ENCODE measurements around the gene SRSF1.
"Not testable (repeated sequence)": the region's sequence is repeated elsewhere in the genome, so short reads cannot be mapped to it uniquely, and the experiment has no call there.

The SRSF1 gene, protein sequence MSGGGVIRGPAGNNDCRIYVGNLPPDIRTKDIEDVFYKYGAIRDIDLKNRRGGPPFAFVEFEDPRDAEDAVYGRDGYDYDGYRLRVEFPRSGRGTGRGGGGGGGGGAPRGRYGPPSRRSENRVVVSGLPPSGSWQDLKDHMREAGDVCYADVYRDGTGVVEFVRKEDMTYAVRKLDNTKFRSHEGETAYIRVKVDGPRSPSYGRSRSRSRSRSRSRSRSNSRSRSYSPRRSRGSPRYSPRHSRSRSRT

DNA sequence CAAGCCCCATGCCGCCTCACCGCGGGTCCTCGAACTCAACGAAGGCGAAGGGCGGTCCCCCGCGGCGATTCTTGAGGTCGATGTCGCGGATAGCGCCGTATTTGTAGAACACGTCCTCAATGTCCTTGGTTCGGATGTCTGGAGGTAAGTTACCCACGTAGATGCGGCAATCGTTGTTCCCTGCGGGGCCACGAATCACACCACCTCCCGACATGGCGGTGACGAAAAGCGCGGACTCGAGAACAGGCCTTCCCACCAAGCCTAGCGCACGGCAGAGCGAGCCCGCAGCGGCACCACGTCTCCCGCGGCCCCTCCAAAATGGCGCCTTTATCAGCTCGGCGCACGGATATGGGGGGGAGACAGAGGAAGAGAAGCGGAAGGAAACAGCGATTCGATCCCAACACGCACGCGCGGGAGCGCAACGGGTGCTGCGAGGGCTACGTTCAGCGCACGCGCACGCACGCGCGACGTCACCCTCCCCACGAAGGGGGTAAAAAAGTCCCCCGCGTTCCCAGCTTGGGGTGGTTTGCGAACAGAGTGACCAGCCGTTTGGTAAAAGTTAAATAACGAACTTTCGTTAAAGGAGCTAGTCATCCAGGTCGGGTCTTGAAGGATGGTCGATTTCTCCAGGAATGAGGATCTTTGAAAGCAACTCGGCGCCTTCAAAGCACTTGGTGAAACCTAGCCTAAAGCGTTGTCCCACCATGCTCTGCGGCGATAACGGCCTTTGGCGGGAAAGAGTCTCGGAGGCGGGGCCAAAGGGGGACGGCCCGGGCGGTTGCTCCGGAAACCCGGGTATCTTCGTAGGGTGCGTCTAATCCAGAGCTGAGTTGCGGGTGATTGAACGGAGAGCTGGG, at the start of gene SRSF1:
TSS of gene SRSF1 (minus strand) at position 323 of the 857 bp plus-strand sequence. CDS start at position 214, 109 bp downstream.
- Histone ChIP-seq H3K27ac (peak within 1 kb of the TSS; percentile 67 to 98 (median 97)), H3K4me3 (peak within 1 kb of the TSS; percentile 79 to 98 (median 92))

DNA sequence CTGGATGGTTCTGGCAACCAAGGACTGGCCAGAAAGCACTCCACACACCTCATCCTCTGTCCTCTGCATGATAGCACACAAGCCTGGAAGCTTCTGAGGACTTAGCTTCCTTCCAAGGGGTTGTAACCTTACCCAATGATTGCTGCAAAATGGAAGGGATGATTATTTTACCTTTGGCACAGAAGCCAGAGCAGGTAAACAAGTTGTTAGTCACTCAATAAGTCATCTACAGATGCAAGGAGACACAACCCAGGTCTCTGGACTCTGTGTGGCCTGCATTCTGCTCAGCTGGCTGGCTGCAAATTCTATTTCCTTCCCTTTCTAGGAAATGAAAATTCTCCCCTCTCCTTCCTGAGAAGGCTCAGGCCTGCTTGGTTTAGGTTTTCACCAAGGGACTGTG, 49.4 kb upstream of the SRSF1 start:
- no peak overlapping the region for H3K4me3 ChIP-seq
- H3K27ac ChIP-seq, result no peak overlapping the region

DNA sequence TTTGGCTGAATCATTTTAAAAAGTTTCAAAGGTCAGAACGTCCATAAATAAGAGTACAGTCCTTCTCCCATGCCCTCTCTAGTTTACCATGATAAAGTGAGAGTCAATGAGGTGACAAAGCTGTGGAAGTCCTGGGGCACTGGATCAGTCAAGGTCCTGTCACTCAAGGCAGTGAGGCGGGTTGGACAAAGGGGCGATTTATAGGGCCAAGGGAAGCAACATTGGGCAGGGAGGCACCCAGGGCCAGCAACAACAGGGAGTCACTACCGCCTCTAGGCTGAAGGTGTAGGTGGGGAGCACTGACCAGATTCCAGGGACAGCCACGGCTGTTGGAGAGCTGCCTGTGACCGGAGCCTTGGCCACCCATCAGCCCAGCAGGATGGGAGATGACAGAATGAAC, 47.6 kb upstream of the SRSF1 start:
- H3K4me3 ChIP-seq, result no peak overlapping the region
- no peak overlapping the region for H3K27ac ChIP-seq

DNA sequence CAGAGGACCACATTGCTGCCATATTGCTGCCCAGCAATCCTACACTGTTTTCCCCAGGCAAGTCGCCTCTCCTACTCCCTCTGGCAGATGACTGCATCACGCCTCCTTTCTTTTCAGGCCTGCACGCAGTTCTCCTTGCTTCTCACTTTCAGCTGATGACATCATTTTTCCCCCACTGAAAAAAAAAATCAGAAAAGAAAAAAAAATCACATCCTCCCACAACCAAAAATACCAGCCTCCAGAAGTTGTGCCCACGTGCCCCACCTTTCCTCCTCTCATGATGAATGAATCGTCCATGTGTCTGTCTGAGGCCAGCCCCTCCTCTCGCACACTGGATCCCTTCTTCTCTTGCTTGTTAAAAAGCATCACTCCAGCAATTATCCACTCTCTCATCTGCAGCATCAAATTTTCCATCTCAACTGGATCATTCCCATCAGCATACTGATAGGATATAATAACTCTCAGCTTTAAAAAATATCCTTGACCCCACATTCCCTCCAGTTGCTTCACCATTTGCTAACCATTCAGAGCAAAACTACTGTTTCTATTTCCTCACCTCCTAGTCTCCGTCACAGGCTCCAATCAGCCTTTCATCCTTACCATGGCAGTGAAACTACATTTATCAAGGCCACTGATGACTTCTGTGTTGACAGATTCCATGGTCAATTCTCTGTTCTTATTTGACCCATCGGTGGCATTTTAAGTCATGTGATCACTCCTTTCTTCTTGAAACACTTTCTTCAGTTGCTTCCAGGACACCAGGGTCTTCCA, 46.1 kb upstream of the SRSF1 start:
- Histone ChIP-seq H3K4me3 (no peak overlapping the region), H3K27ac (no peak overlapping the region)

DNA sequence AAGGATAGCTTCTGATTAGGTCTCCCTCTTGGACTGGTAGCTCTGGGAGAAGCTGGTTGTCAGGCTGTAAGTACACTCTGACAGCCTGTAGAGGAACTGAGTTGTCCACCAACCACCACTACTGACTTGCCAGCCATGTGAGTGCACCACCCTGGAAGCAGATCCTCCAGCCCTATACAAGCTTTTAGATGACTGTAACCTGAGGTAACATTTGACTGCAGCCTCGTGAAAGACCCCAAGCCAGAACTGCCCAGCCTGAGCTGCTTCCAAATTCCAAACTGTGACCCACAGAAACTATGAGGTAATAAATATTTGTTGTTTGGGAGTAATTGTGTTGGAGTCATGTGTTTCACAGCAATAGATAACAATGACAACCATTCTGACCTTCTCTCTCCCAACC, 45.4 kb upstream of the SRSF1 start:
- Histone ChIP-seq H3K27ac (no peak overlapping the region), H3K4me3 (no peak overlapping the region)

DNA sequence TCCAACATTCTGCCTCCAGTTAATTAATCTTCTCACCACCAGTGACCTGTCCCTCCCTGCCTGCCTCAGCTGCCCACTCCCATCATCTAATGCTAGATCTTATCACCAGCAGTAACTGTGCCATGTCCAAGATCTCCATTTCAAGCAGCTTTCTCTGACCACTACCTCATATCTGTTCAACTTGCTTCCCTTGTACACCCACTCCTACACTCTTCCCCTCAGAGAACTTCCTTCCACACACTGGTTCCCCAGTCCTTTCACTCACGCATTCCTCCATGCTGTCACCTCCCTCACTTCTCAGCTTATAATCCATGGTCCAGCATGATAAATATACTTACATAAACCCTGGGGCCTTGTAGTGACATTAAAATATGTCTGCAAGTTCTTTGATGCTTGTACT, 44.4 kb upstream of the SRSF1 start:
- Histone ChIP-seq H3K4me3 (no peak overlapping the region), H3K27ac (no peak overlapping the region)

DNA sequence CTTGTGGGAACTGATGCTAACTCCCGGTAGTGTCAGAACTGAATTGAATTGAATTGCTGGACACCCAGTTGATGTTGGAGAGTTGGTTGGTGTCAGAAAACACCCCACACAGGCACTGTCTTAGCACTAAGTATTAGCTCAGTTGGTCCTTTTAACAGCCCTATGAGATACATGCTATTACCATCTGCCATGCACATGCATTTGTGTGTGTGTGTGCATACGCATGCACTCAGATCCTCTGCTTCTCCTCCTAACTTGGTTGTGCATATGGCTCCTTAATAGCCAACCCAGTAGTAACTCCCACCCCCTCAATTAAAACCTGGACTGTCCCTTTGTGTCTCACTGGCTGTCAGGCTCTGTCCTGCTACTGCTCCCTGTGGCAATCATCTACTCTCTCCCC, 43.9 kb upstream of the SRSF1 start:
- no peak overlapping the region for H3K27ac ChIP-seq
- H3K4me3 ChIP-seq, result no peak overlapping the region

DNA sequence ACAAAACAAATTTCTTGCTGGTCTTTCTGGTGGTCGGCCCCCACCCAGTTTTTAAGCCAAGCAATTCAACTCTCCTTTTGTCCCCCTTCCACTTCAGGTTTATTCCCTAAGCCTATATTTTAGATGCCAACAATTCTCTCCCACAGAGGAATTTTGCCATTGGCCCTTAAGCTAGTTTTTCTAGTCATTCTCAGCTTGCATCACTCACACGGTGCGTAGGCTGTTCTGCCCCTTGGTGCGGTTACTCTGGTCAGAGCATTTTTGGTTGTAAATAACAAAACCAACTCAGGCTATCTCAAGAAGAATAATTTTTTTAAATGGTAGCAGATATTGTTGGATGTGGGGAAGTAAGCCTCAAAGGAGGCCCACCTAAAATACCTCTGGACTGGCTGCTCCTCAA, 42.5 kb upstream of the SRSF1 start:
- Histone ChIP-seq H3K4me3 (no peak overlapping the region), H3K27ac (no peak overlapping the region)

DNA sequence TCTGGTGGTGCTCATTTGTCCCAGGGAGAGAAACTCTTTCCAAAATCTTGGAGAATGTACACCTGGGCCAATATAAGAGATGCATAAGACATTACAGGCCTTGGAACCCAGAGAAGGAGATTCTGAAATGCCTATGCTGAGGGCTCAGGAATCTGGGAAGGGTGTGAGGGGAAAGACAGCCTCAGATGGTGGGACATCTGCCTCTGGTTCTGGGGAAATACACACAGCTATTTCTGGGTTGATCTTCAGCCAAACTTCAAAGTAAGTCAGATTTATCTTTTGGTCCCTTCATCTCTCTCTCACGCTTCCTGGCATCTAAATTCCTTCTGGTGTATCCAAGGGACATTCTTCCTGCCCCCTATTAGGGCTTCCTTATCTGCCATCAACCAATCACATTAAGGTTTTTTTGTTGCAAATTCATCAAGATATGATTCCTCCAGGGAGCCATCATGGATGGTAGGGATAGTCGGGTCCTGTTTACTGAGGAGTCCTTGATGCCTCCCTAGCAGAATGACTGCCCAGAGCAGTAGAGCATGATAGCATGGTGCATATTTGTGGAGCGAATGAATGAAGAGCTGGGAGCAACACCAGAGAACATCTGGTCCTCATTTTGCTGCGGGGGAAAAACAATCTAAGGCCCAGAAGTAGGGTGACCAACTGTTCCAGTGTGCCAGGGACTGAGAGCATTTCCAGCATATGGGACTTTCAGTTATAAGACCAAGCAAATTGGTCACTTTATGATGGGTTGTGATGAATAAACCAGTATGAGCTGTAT, 40.5 kb upstream of the SRSF1 start:
- Histone ChIP-seq H3K27ac (peak overlapping the region in 1 of 21 experiments; percentile 18), H3K4me3 (no peak overlapping the region)

DNA sequence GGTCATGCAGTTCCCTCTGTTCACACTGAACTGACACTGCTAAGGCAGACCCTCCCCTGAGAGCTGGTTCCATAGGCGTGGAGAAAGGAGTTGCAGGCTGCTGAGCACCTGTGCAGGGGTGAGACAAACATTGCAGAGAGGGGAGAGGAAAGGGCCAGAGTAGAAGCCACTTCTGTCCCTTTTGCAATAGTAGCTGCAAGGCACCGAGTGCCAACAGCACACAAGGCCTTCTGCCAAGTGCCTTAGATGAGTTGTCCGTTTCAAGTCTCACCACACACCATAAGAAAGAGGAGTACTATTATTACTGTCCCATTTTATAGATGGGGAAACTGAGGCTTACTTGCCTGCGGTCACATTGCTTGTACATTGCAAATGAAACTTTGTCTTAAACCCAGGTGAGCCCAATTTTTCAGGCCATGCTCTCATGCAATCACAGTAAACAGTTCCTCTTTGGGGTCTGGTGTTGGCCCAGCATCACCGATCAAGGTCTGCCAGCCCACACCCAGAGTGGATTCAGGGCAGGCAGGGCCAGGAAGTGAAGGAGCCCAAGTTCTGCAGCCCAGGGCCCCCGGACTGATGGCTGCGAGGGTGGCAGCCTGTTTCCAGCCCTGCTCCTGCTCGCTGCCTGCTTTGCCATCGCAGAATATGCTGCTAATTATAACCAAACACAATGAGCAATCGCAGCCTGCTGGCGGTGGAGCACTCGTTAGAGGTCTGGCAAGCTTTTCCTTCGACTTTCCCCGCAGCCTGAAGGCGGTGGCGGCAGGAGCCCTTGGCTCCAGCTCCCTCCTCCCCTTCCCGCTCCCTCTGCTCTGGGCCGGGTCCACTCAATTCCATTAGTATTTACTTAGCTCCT, 39.4 kb upstream of the SRSF1 start:
- Histone ChIP-seq H3K4me3 (no peak overlapping the region), H3K27ac (peak overlapping the region in 1 of 21 experiments; percentile 18)

DNA sequence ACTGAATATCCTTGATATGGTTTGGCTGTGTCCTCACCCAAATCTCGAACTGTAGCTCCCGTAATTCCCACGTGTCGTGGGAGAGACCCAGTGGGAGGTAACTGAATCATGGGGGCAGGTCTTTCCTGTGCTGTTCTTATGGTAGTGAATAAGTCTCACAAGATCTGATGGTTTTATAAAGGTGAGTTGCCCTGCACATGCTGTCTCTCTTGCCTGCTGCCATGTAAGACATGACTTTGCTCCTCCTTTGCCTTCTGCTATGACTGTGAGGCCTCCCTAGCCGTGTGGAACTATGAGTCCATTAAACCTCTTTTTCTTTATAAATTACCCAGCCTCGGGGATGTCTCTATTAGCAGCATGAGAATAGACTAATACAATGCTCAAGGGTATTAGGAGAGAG, 37.2 kb upstream of the SRSF1 start:
- not testable (repeated sequence) for H3K4me3 ChIP-seq, H3K27ac ChIP-seq

DNA sequence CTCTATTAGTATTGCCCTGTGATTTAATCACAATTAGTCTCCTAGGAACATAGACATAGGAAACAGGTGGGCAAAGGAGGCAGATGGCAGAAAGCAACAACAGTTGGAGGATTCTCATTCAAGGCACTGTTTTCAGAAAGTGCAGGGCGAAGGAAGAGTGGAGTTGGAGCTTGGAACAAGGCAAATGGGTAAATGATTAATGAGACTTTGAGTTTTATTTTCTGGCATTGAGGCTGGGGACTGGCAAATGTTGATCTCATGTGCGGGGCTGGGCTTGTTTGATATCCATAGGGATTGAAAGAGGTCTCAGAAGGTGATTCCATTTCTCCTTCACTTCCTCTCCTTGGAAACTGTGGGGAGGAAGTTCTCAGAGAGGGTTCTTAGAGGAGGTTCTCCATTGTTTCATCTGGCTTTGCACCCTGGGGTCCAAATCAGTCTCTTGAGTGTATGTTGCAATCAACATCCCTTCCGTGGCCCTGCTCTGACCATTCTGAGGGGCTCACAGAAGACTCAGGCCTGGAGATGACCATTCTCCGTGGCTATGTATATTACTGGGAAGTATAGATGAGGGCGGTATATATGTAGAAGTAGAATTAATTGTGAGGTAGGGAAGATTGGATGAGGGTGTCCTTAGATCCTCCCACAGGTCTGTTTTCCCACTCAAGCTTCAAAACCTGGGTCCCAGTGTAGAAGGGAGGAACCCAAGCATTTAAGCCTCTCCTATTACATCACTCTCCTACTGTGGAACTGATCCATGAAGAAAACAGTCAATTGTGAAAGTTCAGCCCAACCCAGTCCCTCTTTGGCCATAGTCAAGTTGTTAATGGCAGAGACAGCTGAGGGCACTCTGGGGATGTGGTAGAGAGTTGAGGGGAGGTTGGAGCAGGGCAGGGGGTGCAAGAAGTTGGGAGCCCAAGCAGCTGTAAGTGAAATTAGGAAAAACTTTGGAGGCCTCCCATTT, 36.5 kb upstream of the SRSF1 start:
- Histone ChIP-seq H3K27ac (no peak overlapping the region), H3K4me3 (no peak overlapping the region)

DNA sequence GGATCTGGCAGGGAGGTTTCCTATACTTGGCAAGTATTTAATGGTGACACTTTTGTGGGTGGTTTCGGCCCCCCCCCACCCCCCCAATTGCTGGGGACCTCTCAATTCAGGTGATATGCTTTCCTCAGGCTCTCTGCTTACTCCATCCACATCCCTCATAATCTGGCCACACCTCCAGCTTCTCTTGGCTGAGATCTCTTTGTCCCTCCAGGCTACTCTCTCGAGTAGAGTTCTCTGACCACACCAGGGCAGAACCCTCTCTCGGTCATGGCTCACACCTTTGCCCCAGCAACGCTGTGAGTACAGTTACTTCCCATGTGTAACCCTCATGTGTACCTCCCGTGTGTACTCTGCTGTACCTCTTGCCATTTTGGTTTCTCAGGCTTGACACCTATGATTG, 34.1 kb upstream of the SRSF1 start:
- Histone ChIP-seq H3K4me3 (no peak overlapping the region), H3K27ac (no peak overlapping the region)

DNA sequence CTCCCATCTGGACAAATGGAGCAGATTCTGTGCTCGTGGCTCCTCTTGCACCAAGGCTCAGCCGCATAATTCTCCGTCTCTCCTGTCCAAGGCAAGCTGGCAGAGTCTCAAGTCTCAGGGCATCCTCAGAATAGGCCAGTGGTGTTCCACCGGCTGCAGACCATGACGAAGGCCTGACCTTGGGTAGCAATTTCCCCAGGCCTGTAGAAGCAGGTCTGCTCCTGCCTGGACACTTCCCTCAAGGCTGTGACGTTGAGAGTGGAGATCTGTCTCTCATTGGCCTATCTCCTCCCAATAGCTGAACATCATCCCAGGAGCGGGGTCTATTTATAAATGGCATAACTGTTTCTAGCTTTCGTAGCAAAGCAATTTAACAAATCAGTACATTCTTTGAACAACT, 33.3 kb upstream of the SRSF1 start:
- no peak overlapping the region for H3K4me3 ChIP-seq
- H3K27ac ChIP-seq, result no peak overlapping the region

DNA sequence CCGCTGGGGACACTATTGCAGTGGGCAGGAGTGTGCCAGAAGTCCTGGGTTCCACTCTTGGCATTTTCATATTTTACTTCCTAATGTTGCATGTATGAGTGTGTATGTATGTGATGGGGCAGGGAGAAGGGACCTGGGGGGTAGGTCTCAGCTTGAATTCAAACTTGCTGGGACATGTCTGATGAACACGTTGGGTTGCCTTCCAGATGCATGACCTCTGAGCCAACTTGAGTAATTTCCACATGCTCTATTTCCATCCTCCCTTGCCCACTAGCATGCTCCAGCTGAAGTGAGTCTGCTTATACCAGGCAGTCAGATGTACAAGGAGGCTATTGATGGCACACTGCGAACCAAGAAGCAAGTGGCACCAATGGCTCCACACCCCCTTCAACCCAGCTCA, 32.9 kb upstream of the SRSF1 start:
- Histone ChIP-seq H3K4me3 (no peak overlapping the region), H3K27ac (no peak overlapping the region)

DNA sequence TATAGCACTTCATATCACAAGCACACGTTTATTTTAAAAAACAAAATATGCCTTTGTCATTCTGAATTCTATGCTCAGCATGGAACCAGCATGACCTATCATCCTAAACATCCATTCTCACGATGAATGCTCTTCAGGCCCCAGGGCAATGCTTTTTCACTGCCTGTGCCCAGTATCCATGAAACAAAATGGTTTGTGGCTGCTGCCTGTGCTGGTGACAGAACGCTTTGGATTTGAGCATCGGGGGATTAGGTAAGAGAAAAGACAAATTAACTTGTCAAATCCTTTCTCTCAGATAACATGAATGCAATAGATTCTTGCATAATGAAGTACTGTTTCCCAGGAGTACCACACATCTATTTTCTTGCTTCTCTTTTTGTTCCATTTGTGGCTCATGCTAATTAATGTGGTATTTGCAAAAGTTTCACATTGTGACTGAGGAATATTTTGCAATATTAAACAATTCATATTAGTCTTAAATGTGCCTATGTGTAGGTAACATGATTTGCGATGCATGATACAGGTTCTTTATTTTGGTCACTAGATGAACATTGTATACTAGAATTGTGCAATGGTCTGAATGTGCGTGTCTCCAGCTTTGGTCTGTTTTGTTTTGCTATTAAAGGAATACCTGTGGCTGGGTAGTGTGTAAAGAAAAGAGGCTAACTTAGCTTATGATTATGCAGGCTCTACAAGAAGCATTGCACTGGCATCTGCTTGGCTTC, 25.8 kb upstream of the SRSF1 start:
- H3K27ac ChIP-seq, result no peak overlapping the region
- no peak overlapping the region for H3K4me3 ChIP-seq

DNA sequence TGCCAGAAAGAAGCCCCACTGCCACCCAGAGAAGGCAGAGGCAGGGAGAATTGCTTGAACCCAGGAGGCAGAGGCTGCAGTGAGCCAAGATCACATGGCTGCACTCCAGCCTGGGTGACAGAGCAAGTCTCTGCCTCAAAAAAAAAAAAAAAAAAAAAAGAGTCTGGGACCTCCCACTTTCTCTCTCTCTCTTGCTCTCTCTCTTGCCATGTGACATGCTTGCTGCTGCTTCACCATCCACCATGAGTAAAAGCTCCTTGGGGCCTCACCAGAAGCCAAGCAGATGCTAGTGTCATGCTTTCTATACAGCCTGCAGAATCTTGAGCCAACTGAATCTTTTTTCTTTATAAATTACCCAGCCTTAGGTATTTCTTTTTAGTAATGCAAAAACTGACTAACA, 21.5 kb upstream of the SRSF1 start:
- H3K4me3 ChIP-seq, result no peak overlapping the region

More for the DNA sequence above, 21.5 kb upstream of the SRSF1 start:
- no peak overlapping the region for H3K27ac ChIP-seq

All from skin epidermis (tissue), 12 donors.